HEK293 (cell line): ENCODE results near the gene KIRREL3.

Experiments
- WT1 ChIP-seq: fragments of 450-650 bp; formaldehyde crosslinking; IDR thresholded peaks from 2 replicates; pipeline ENCODE4 v1.5.1; 2016; ENCODE audit warnings: missing biosample characterization, missing genetic modification characterization
- ZNF133 ChIP-seq: fragments of 450-650 bp; formaldehyde crosslinking; IDR thresholded peaks from 2 replicates; pipeline ENCODE4 v1.5.1; 2016; ENCODE audit warnings: missing biosample characterization, missing genetic modification characterization
- ZNF140 ChIP-seq: fragments of 450-650 bp; formaldehyde crosslinking; IDR thresholded peaks from 2 replicates; pipeline ENCODE4 v1.5.1; 2016; ENCODE audit warnings: missing biosample characterization, missing genetic modification characterization
- ZNF302 ChIP-seq: fragments of 450-650 bp; formaldehyde crosslinking; IDR thresholded peaks from 2 replicates; pipeline ENCODE4 v1.5.1; 2016; ENCODE audit warnings: missing biosample characterization, missing genetic modification characterization, low read depth
- ZNF423 ChIP-seq: fragments of 450-650 bp; formaldehyde crosslinking; IDR thresholded peaks from 2 replicates; pipeline ENCODE4 v1.5.1; 2016; ENCODE audit warnings: missing biosample characterization, missing genetic modification characterization
- ZNF48 ChIP-seq: fragments of 450-650 bp; formaldehyde crosslinking; IDR thresholded peaks from 2 replicates; pipeline ENCODE4 v1.5.1; 2016; ENCODE audit warnings: missing biosample characterization, missing genetic modification characterization
- ZNF600 ChIP-seq: fragments of 450-650 bp; formaldehyde crosslinking; IDR thresholded peaks from 2 replicates; pipeline ENCODE4 v1.5.1; 2016; ENCODE audit warnings: missing biosample characterization, missing genetic modification characterization
- ZNF658 ChIP-seq: fragments of 450-650 bp; formaldehyde crosslinking; IDR thresholded peaks from 2 replicates; pipeline ENCODE4; 2016; ENCODE audit warnings: missing biosample characterization, missing genetic modification characterization
- TF ChIP-seq, protein P1 (sequence below): fragments of 450-650 bp; formaldehyde crosslinking; IDR thresholded peaks from 2 replicates; pipeline ENCODE4 v1.5.1; 2016; ENCODE audit warnings: missing biosample characterization, missing genetic modification characterization

DNA sequence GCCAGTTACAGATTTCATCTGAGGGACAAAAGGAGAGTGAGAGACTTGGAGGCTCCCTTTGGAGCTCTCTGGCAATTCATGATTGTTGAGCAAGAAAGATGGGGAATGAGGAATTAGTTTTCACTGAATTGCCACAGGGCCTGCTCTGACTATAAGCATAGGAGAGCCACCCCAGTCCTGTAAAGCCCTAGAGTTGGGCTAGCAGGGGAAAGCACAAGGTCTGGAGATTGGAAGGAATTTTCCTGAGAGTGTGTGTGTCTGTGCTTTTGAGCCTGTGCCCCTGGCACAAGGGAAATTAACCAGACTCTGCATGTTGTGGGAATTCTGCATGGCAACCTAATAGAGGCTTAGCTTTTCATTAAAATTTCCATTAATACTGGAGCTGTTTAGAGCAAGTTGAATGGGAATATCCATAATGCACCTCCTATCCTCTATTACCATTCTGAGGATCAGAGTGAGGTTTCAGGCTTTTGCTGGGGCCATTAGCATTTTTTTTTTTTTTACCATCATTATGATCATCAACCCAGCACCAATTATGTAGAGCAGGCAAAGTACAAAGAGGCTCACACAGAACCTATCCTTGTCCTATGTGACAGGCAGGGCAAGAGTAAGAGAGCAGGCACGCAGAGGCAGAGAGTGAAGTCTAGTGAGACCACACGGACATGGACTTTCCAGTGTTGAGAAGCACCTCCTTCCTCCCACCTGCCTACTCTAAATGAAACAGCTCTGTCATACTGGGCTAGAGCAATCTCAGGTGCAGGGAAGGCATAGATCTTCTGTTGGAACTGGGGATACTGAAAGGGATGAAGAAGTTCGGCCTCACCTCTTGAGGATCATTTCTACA lies 336.6 kb downstream of the KIRREL3 start:
- TF ChIP-seq ZNF140 (tag by site-specific recombination) (no peak), ZNF658 (tag by site-specific recombination) (no peak), ZNF423 (tag by site-specific recombination) (no peak), WT1 (tag by site-specific recombination) (no peak), ZNF600 (tag by site-specific recombination) (no peak), ZNF302 (no peak), ZNF48 (tag by site-specific recombination) (no peak), ZNF133 (tag by site-specific recombination) (no peak)
- TF ChIP-seq, protein P1, sequence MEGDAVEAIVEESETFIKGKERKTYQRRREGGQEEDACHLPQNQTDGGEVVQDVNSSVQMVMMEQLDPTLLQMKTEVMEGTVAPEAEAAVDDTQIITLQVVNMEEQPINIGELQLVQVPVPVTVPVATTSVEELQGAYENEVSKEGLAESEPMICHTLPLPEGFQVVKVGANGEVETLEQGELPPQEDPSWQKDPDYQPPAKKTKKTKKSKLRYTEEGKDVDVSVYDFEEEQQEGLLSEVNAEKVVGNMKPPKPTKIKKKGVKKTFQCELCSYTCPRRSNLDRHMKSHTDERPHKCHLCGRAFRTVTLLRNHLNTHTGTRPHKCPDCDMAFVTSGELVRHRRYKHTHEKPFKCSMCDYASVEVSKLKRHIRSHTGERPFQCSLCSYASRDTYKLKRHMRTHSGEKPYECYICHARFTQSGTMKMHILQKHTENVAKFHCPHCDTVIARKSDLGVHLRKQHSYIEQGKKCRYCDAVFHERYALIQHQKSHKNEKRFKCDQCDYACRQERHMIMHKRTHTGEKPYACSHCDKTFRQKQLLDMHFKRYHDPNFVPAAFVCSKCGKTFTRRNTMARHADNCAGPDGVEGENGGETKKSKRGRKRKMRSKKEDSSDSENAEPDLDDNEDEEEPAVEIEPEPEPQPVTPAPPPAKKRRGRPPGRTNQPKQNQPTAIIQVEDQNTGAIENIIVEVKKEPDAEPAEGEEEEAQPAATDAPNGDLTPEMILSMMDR (tag by site-specific recombination), result no peak
